Mononuclear cell (primary cell): ENCODE results near the gene XIAP. TPM values are rescaled to one million over a fixed set of nuclear protein-coding genes. Genes with fewer than 3 reads are reported as not detected.

Source experiments
- H3K27me3 ChIP-seq: 2 replicates; pipeline ENCODE4 v1.6.0; 2011; ENCODE audit warnings: low read length, control low read depth; ENCODE audit not compliant: insufficient read depth
- H3K4me1 ChIP-seq: 2 replicates; pipeline ENCODE4 v1.5.1; 2011; ENCODE audit warnings: mild to moderate bottlenecking, low read length, control low read depth; ENCODE audit not compliant: insufficient read depth
- H3K4me3 ChIP-seq: 2 replicates; pipeline ENCODE4 v1.5.1; 2011; ENCODE audit warnings: mild to moderate bottlenecking, low read length, moderate library complexity
- H3K9me3 ChIP-seq: 2 replicates; pipeline ENCODE4 v1.5.1; 2011; ENCODE audit warnings: low read depth, mild to moderate bottlenecking, control low read depth, low read length
- total RNA-seq: library from RNA; depleted of rRNA; stranded (reverse); fragments of >200 nt; gene quantifications from one replicate; pipeline ENCODE4 v1.2.3, GENCODE V29; 2012

The XIAP gene
- total RNA-seq, 1 donor = 21.6 TPM

DNA sequence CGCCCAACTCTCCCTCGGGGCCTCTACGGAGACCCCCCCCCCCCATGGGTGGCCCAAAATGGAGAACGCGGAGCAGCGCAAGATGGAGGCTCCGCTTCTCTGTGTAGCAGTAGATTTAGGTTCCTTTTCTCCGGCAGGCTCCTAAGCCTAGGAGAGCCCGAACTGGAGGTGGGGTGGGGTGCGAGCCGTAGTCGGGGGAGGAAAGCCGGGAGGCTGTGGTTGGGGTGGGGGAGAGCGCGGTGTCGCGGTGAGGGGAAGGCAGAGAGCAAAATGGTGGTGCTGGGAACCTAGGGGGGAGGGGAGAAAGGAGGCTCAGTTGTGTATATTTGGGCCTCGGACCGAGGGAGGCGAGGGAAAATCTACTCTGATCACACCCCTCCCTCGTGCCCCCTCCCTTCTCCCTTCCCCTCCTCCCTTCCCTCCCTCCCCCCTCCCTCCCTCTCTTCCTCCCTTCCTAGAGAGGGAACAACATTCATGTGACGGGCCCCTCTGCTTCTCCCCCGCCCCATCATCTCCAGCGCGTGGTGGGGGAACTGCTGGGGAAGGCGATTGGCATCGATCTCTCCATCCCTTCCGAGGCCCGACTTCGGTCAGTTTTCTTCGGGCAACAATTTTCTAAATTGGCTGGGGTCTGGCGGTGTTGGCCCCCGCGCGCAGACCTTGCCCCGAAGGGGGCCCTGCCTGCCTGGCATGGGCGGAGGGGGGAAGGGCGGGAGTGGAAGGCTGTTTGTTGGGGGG lies 101.6 kb downstream of the XIAP start, which contains the start of gene STAG2:
Gene STAG2, plus strand, starts transcription at position 439 of the 738 bp plus-strand sequence. CDS start 60,922 bp downstream, outside the sequence.
- Histone ChIP-seq H3K9me3 (no peaks in the 10 kb centered on the region), H3K27me3 (no peaks in the 10 kb centered on the region)

DNA sequence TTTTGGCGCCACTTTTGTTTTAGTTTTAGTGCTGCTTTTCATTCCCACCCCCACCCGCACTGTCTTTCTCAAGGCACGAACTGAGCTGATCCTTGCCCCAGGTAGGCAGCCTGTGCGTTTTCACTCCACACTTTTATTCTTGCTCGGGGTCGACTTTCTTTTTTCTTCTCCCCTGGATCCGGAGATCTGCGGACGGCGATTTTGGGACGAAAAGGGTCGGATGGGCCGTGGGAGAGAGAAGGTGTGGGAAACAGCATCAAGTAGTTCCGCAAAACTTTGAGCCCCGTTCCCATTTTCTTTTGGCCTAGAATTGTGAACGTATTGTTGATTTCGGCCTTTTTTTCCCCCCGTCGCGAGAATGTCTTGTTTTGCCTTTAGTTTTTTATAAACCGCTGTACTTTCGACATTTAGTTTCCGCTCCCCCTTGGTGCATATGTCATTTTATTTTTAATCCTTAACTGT lies 102.2 kb downstream of the XIAP start:
- no peaks in the 10 kb centered on the region for H3K27me3 ChIP-seq
- H3K4me3 ChIP-seq = peak overlapping the region; percentile 92
- H3K9me3 ChIP-seq = no peaks in the 10 kb centered on the region
- H3K4me1 ChIP-seq = peaks cover 22% of the 10 kb centered on the region

More for the DNA sequence above, 101.6 kb downstream of the XIAP start, which contains the start of gene STAG2:
- H3K4me1 ChIP-seq = peaks cover 18% of the 10 kb centered on the region
- peak within 1 kb of the TSS; percentile 92 for H3K4me3 ChIP-seq

DNA sequence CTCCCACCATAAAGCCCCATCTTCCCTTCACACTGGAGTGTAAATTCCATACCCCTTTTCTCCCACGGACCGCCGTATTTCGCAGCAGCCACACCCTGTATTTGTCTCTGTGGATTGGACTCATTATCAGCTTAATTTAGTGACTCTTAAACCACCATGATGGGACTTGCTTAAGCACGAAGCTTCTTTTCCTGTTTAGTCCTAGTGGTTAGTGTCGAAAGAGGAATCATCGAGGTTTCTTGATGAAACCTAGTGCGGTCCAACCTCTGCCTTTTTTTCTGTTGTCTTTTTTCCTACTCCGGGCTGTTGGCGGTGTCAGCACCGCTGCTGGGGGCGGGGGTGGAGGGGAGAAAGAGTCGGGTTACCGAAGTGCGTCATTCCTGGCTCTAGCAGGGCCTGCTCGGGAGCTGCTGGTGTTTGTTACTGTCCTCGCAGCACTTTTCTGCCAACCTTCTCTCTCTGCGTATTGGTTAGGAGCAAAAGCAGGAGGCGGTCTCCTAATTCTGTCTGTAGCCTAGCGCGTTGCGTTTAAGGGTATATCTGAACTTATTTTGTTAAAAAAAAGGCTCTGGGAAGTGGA lies 103.0 kb downstream of the XIAP start:
- Histone ChIP-seq H3K4me3 (peak overlapping the region; percentile 92), H3K4me1 (peaks cover 25% of the 10 kb centered on the region), H3K27me3 (no peaks in the 10 kb centered on the region), H3K9me3 (no peaks in the 10 kb centered on the region)

Other genes with a start within 250 kb of the XIAP start
- gene THOC2, start 127.0 kb upstream of the XIAP start, total RNA-seq = 107 TPM
- 132 TPM for gene STAG2, start 101.7 kb downstream of the XIAP start, total RNA-seq